HCT116 (cell line): ENCODE data around the gene MCF2L. TPM values are rescaled to one million over a fixed set of nuclear protein-coding genes. Genes with fewer than 3 reads are reported as not detected.

Experiments used
- ATAC-seq: fragments of 200-7000 bp; cut with Tn5 transposase; 2 replicates; pipeline ENCODE4 v1.9.1; 2020; ENCODE audit warnings: mild to moderate bottlenecking, moderate library complexity
- BruUV-seq: library from RNA; stranded (reverse); fragments of 400-500 nt; replicated peaks from 2 replicates; lab custom pipeline; 2021; lab: Mats Ljungman, UMichigan
- CTCF ChIA-PET: fragments of 300-600 bp; sonication (Branson Sonifier 250); formaldehyde crosslinking; loops from one replicate; lab custom pipeline; 2021; ENCODE audit warnings: antibody characterized with exemption; lab: Charles Lee
- POLR2A ChIA-PET: fragments of 300-600, 350-600 bp; sonication (Branson Sonifier 250); formaldehyde crosslinking; loops from one replicate; lab custom pipeline; 2021; ENCODE audit warnings: antibody characterized with exemption; lab: Charles Lee
- RAD21 ChIA-PET, 2 experiments: fragments of 300-600 bp; sonication (Branson Sonifier 250); formaldehyde crosslinking; loops; one replicate each; lab custom pipeline; 2023; ENCODE audit warnings: low total read pairs in 2 of 2; ENCODE audit not compliant: uncharacterized antibody in 2 of 2, unreplicated experiment in 2 of 2, low non-redundant PET in 1 of 2; lab: Charles Lee
- DNase-seq: peaks from one replicate; pipeline ENCODE4 v3.0.0-alpha.2; 2010; ENCODE audit warnings: low read depth, low spot score
- H2AFZ ChIP-seq: fragments of 200-600 bp; shearing (Covaris generic), sonication (generic); 2 replicates; pipeline ENCODE4 v1.6.1; 2017; ENCODE audit warnings: low read depth, mixed run types, mixed read lengths, antibody characterized with exemption, low read length; ENCODE audit not compliant: poor library complexity, severe bottlenecking
- H3K27ac ChIP-seq: 2 replicates; pipeline ENCODE4 v1.5.1; 2012; ENCODE audit warnings: low read depth, low read length
- H3K27me3 ChIP-seq: fragments of 200-600 bp; sonication (generic); 2 replicates; pipeline ENCODE4 v1.6.1; 2016; ENCODE audit warnings: mixed run types, low read length, mixed read lengths; ENCODE audit not compliant: insufficient read depth
- H3K36me3 ChIP-seq, 2 experiments: fragments of 200-500 bp in 1 of 2; fragments of 200-600 bp in 1 of 2; sonication (Bioruptor generic) in 1 of 2; sonication (generic) in 1 of 2; 2 replicates each; pipeline versions ENCODE4 v1.5.1 to v1.6.1; 2014 to 2016; ENCODE audit warnings: low read length in 2 of 2, inconsistent platforms in 1 of 2, mixed read lengths in 1 of 2, mixed run types in 1 of 2; ENCODE audit not compliant: insufficient read depth in 2 of 2, control insufficient read depth in 1 of 2
- H3K4me1 ChIP-seq, 2 experiments: fragments of 200-600 bp in 1 of 2; sonication (generic) in 1 of 2; 2 replicates each; pipeline versions ENCODE4 v1.5.1 to v1.6.1; 2012 to 2017; ENCODE audit warnings: low read length in 2 of 2, inconsistent platforms in 1 of 2, mild to moderate bottlenecking in 1 of 2, mixed read lengths in 1 of 2, mixed run types in 1 of 2, moderate library complexity in 1 of 2; ENCODE audit not compliant: insufficient read depth in 2 of 2, control insufficient read depth in 1 of 2
- H3K4me2 ChIP-seq: fragments of 200-600 bp; sonication (generic); 2 replicates; pipeline ENCODE4 v1.6.1; 2017; ENCODE audit warnings: mixed run types, low read length, mixed read lengths
- H3K4me3 ChIP-seq, 2 experiments: fragments of 200-600 bp in 1 of 2; sonication (generic) in 1 of 2; replicated peaks in 1 of 2; 2 replicates each; pipeline ENCODE4 v1.5.1; 2011 to 2016; ENCODE audit warnings: low read length in 2 of 2, control low read depth in 1 of 2, low read depth in 1 of 2, mild to moderate bottlenecking in 1 of 2, mixed read lengths in 1 of 2, mixed run types in 1 of 2
- H3K79me2 ChIP-seq: fragments of 200-600 bp; sonication (generic); 2 replicates; pipeline ENCODE4 v1.6.1; 2017; ENCODE audit warnings: mild to moderate bottlenecking, mixed run types, low read length, moderate library complexity, mixed read lengths; ENCODE audit not compliant: insufficient read depth
- H3K9ac ChIP-seq: fragments of 200-600 bp; sonication (generic); 2 replicates; pipeline ENCODE4 v1.6.1; 2016; ENCODE audit warnings: low read length, mixed read lengths
- H3K9me2 ChIP-seq: fragments of 200-600 bp; sonication (generic), shearing (Covaris generic); 2 replicates; pipeline ENCODE4 v1.6.1; 2017; ENCODE audit warnings: mixed run types, mild to moderate bottlenecking, moderate library complexity; ENCODE audit not compliant: insufficient read depth
- H3K9me3 ChIP-seq, 2 experiments: fragments of 200-500 bp in 1 of 2; fragments of 200-600 bp in 1 of 2; sonication (Bioruptor generic) in 1 of 2; sonication (generic) in 1 of 2; 2 replicates each; pipeline ENCODE4 v1.6.1; 2014 to 2017; ENCODE audit warnings: low read length in 2 of 2, mixed read lengths in 2 of 2, inconsistent platforms in 1 of 2, low read depth in 1 of 2, mild to moderate bottlenecking in 1 of 2, mixed run types in 1 of 2, moderate library complexity in 1 of 2; ENCODE audit not compliant: control insufficient read depth in 1 of 2, insufficient read depth in 1 of 2
- H4K20me1 ChIP-seq: fragments of 200-600 bp; sonication (generic), shearing (Covaris generic); 2 replicates; pipeline ENCODE4 v1.6.1; 2017; ENCODE audit warnings: mixed run types, mild to moderate bottlenecking, moderate library complexity; ENCODE audit not compliant: insufficient read depth
- CBX3 ChIP-seq: IDR thresholded peaks from 2 replicates; pipeline ENCODE4 v1.6.1; 2012; ENCODE audit warnings: low read depth
- EGR1 ChIP-seq: IDR thresholded peaks from 2 replicates; pipeline ENCODE4 v1.6.1; 2012; ENCODE audit warnings: low read depth
- ELF1 ChIP-seq: IDR thresholded peaks from 2 replicates; pipeline ENCODE4 v1.6.1; 2012; ENCODE audit warnings: low read depth, borderline replicate concordance
- EZH2 ChIP-seq: fragments of 200-600 bp; sonication (generic); IDR thresholded peaks from 2 replicates; pipeline ENCODE4 v1.6.1; 2017; ENCODE audit warnings: antibody characterized with exemption, mixed run types
- EZH2phosphoT487 ChIP-seq: fragments of 200-600 bp; IDR thresholded peaks from 2 replicates; pipeline ENCODE4 v1.6.1; 2018; ENCODE audit warnings: antibody characterized with exemption, borderline replicate concordance
- FOSL1 ChIP-seq: IDR thresholded peaks from 2 replicates; pipeline ENCODE4 v1.6.1; 2012; ENCODE audit warnings: low read depth
- JUND ChIP-seq: IDR thresholded peaks from 2 replicates; pipeline ENCODE4 v1.6.1; 2012
- POLR2AphosphoS5 ChIP-seq: IDR thresholded peaks from 2 replicates; pipeline ENCODE4 v1.6.1; 2011; ENCODE audit warnings: mild to moderate bottlenecking, low read depth, low read length, moderate library complexity
- SIN3A ChIP-seq: IDR thresholded peaks from 2 replicates; pipeline ENCODE4 v1.6.1; 2012; ENCODE audit warnings: low read depth
- SP1 ChIP-seq: IDR thresholded peaks from 2 replicates; pipeline ENCODE4 v1.6.1; 2012; ENCODE audit warnings: low read depth
- TCF7L2 ChIP-seq: IDR thresholded peaks from 2 replicates; pipeline ENCODE4 v1.7.0; 2011; ENCODE audit warnings: borderline replicate concordance, inconsistent platforms; ENCODE audit not compliant: insufficient read depth, insufficient read length; ENCODE audit errors: extremely low read depth
- YY1 ChIP-seq: IDR thresholded peaks from 2 replicates; pipeline ENCODE4 v1.6.1; 2011; ENCODE audit warnings: low read length, low read depth, moderate library complexity, mild to moderate bottlenecking; ENCODE audit not compliant: insufficient replicate concordance; ENCODE audit errors: extremely low read depth
- ZNF274 ChIP-seq: fragments of 200-500 bp; sonication (Bioruptor generic); IDR thresholded peaks from 2 replicates; pipeline ENCODE4 v1.6.1; 2014; ENCODE audit warnings: mild to moderate bottlenecking, low read depth, low read length, inconsistent platforms
- intact Hi-C: fragments of 100-400 bp; cut with micrococcal nuclease; formaldehyde crosslinking; loops from 2 replicates; pipeline ENCODE4 v1.10.0; 2022
- total RNA-seq: library from RNA; stranded (reverse); gene quantifications from one replicate; pipeline ENCODE4 v1.2.1, GENCODE V29; 2021; ENCODE audit not compliant: unreplicated experiment
- TF ChIP-seq, protein P1 (sequence below): IDR thresholded peaks from 2 replicates; pipeline ENCODE4 v1.6.1; 2012
- TF ChIP-seq, protein P2 (sequence below): IDR thresholded peaks from 2 replicates; pipeline ENCODE4 v1.6.1; 2011; ENCODE audit warnings: mild to moderate bottlenecking, low read length, moderate library complexity; ENCODE audit not compliant: insufficient replicate concordance; ENCODE audit errors: extremely low read depth
- TF ChIP-seq, protein P3 (sequence below), 3 experiments: fragments of 200-600 bp in 1 of 3; sonication (generic) in 1 of 3; IDR thresholded peaks in 2 of 3; conservative IDR thresholded peaks in 1 of 3; 2 replicates each; pipeline ENCODE4 v1.5.1; 2012 to 2017; ENCODE audit warnings: low read depth in 2 of 3, low read length in 2 of 3, antibody characterized with exemption in 1 of 3, borderline replicate concordance in 1 of 3, control low read depth in 1 of 3, mild to moderate bottlenecking in 1 of 3, mixed read lengths in 1 of 3, mixed run types in 1 of 3, moderate library complexity in 1 of 3; ENCODE audit not compliant: insufficient read depth in 1 of 3
- TF ChIP-seq, protein P4 (sequence below): IDR thresholded peaks from 2 replicates; pipeline ENCODE4 v1.6.1; 2012

MCF2L gene
- total RNA-seq, 1 experiment from 2014 or later, result 19.3 TPM

DNA sequence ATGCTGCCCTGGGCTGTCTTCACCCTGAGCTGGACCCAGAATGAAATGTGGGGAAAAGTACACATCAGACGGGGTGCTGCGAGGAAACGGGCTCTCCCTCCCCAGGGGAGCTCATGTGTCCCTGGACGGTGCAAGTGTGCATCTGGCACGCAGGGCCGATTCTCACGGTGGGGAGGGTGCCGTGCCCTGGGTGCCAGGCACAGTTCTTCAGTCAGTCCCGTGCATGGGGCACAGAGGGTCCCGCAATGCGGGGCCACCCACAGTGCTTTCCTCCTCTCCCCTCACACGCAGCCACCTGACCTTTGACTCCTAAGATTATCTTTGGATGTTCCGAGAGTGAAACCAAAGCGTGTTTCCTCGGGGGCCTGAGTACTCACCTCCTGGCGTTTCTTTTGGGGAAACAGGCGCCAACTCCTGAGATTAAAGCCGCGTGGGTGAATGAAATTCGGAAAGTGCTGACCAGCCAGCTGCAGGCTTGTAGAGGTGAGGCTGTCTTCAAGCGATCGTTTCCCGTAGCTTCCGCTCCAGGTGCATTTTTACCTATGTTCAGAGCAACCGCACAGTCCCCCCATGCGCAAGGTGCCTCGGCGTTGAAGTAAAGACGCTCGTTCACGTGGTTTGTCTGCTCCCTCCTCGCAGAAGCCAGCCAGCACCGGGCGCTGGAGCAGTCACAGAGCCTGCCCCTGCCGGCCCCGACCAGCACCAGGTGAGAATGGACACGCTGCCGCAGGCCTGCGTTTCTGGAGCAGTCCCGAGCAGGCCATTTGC lies 119.1 kb downstream of the MCF2L start:
- Histone ChIP-seq H3K79me2 (no peaks in the 10 kb centered on the region), H3K36me3 (no peaks in the 10 kb centered on the region), H3K4me3 (no peak overlapping the region), H3K9me2 (no peaks in the 10 kb centered on the region), H3K27ac (no peak overlapping the region), H3K9ac (no peak overlapping the region), H3K4me2 (no peak overlapping the region), H4K20me1 (no peaks in the 10 kb centered on the region), H2AFZ (no peak overlapping the region), H3K9me3 (no peaks in the 10 kb centered on the region), H3K27me3 (no peaks in the 10 kb centered on the region), H3K4me1 (peaks cover 7 to 11% of the 10 kb centered on the region in 2 experiments; a peak in 3 of 4 replicates)
- ChIA-PET POLR2A (no interaction called here), RAD21 (no interaction called here), CTCF (no interaction called here)
- no TSS peak for BruUV-seq
- intact Hi-C loops, result loop anchor here (10.0 kb wide), 1 partner anchor 67 kb away; the partner anchor contains the start of gene PROZ
- DNase-seq (no peak), ATAC-seq (no peak)
- TF ChIP-seq SP1, result no peak
- no peak for TF ChIP-seq POLR2AphosphoS5
- no peak for TF ChIP-seq JUND
- TF ChIP-seq EZH2, result no peak
- no peak for TF ChIP-seq YY1
- no peak for TF ChIP-seq ZNF274
- TF ChIP-seq TCF7L2, result no peak
- TF ChIP-seq, protein P1, sequence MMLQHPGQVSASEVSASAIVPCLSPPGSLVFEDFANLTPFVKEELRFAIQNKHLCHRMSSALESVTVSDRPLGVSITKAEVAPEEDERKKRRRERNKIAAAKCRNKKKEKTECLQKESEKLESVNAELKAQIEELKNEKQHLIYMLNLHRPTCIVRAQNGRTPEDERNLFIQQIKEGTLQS, result no peak

DNA sequence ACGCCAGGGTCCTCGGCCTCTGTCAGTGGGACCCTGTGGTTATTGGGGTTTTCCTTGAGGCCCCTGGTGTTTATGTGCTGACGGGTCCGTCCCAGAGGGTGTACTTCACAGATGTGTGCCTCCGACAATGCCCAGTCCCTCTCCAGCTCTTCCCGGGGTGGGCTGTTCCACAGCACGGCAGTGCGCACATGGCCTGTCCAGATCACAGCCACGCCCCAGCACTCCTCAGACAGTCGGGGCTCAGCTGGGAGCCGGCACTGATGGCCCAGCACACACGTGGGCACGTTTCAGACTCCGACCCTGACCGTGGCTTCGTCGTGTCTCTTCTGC lies 119.6 kb downstream of the MCF2L start:
- ChIA-PET POLR2A (no interaction called here), CTCF (no interaction called here), RAD21 (no interaction called here)
- no peak overlapping the region for H3K9ac ChIP-seq
- H2AFZ ChIP-seq, result no peak overlapping the region
- H3K27me3 ChIP-seq, result no peaks in the 10 kb centered on the region
- no peak overlapping the region for H3K27ac ChIP-seq
- H3K4me2 ChIP-seq, result no peak overlapping the region
- no peak for DNase-seq
- no peak overlapping the region for H3K4me3 ChIP-seq
- no peaks in the 10 kb centered on the region for H3K79me2 ChIP-seq
- no peaks in the 10 kb centered on the region for H4K20me1 ChIP-seq
- H3K9me3 ChIP-seq, result no peaks in the 10 kb centered on the region
- BruUV-seq, result no TSS peak
- intact Hi-C loops, result loop anchor here (10.0 kb wide), 1 partner anchor 66 kb away; the partner anchor contains the start of gene PROZ
- peaks cover 3 to 6% of the 10 kb centered on the region in 2 experiments; a peak in 2 of 4 replicates for H3K4me1 ChIP-seq
- H3K36me3 ChIP-seq, result no peaks in the 10 kb centered on the region
- H3K9me2 ChIP-seq, result no peaks in the 10 kb centered on the region
- ATAC-seq, result no peak
- TF ChIP-seq, protein P2, sequence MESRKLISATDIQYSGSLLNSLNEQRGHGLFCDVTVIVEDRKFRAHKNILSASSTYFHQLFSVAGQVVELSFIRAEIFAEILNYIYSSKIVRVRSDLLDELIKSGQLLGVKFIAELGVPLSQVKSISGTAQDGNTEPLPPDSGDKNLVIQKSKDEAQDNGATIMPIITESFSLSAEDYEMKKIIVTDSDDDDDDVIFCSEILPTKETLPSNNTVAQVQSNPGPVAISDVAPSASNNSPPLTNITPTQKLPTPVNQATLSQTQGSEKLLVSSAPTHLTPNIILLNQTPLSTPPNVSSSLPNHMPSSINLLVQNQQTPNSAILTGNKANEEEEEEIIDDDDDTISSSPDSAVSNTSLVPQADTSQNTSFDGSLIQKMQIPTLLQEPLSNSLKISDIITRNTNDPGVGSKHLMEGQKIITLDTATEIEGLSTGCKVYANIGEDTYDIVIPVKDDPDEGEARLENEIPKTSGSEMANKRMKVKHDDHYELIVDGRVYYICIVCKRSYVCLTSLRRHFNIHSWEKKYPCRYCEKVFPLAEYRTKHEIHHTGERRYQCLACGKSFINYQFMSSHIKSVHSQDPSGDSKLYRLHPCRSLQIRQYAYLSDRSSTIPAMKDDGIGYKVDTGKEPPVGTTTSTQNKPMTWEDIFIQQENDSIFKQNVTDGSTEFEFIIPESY, result no peak
- no peak for TF ChIP-seq FOSL1
- TF ChIP-seq EZH2phosphoT487, result no peak
- no peak for TF ChIP-seq EGR1
- TF ChIP-seq, protein P3, sequence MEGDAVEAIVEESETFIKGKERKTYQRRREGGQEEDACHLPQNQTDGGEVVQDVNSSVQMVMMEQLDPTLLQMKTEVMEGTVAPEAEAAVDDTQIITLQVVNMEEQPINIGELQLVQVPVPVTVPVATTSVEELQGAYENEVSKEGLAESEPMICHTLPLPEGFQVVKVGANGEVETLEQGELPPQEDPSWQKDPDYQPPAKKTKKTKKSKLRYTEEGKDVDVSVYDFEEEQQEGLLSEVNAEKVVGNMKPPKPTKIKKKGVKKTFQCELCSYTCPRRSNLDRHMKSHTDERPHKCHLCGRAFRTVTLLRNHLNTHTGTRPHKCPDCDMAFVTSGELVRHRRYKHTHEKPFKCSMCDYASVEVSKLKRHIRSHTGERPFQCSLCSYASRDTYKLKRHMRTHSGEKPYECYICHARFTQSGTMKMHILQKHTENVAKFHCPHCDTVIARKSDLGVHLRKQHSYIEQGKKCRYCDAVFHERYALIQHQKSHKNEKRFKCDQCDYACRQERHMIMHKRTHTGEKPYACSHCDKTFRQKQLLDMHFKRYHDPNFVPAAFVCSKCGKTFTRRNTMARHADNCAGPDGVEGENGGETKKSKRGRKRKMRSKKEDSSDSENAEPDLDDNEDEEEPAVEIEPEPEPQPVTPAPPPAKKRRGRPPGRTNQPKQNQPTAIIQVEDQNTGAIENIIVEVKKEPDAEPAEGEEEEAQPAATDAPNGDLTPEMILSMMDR (IDR thresholded peaks at IDR 0.05 in 2 of 3, conservative IDR thresholded peaks at IDR 0.05 in 1 of 3; ENCODE audit: borderline replicate concordance in 1 of 3, insufficient read depth in 1 of 3, low read depth in 2 of 3, low read length in 2 of 3), result no peak
- TF ChIP-seq SIN3A, result no peak
- no peak for TF ChIP-seq CBX3
- TF ChIP-seq, protein P4, sequence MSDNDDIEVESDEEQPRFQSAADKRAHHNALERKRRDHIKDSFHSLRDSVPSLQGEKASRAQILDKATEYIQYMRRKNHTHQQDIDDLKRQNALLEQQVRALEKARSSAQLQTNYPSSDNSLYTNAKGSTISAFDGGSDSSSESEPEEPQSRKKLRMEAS, result no peak
- TF ChIP-seq ELF1, result no peak
